ENCODE results near the gene TKT. TPM values are rescaled to one million over a fixed set of nuclear protein-coding genes. Genes with fewer than 3 reads are reported as not detected.

Gene TKT
- total and polyA plus RNA-seq, 2 experiments from 2014 or later = 584 to 1,411 TPM

DNA sequence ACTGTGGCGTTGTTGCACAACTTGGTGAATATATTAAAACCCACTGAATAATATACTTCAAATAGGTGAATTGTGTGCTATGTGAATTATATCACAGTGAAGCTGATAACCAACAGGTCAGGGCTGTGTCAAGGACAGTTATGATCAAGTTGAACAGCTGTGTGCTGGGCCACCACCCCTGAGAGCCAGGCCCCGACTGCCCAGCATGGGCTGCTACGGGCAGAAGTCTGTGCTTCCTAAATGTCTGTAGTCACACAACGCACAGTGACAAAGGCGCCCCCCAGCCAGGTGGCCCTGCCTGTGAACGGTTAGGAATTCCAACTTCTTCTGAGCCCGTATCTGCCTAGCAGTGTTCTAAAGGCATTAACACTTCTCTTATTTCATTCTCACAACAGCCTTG is 32.8 kb downstream of the TKT start:
- H3K27ac Mint-ChIP-seq = no peak overlapping the region

More for the DNA sequence above, 32.8 kb downstream of the TKT start:
- Mint-ChIP-seq H3K36me3 (ENCODE audit: low read depth) (peaks cover 66% of the 10 kb centered on the region), H3K9me3 (0 out of 3 replicates have a peak, but pooled peaks cover 3% of the 10 kb centered on the region), H3K4me1 (peaks cover 10% of the 10 kb centered on the region), H3K4me3 (no peak overlapping the region), H3K27me3 (ENCODE audit: insufficient read depth, low read depth, poor library complexity) (peaks cover 48% of the 10 kb centered on the region)
- H3K27ac ChIP-seq (ENCODE audit: low read depth) = peak overlapping the region; percentile 88
- H3K79me2 ChIP-seq (replicated peaks; ENCODE audit: insufficient read depth) = no peaks in the 10 kb centered on the region
- TF ChIP-seq ZNF331 (CRISPR knock-in tag; IDR thresholded peaks at IDR 0.05; ENCODE audit: low read depth) (no peak), ZNF114 (CRISPR knock-in tag; IDR thresholded peaks at IDR 0.05) (no peak), EZH2phosphoT487 (IDR thresholded peaks at IDR 0.05; ENCODE audit: unreplicated experiment) (no peak), EZH2 (IDR thresholded peaks at IDR 0.05; ENCODE audit: low read depth, unreplicated experiment) (no peak), NANOG (IDR thresholded peaks at IDR 0.05; ENCODE audit: borderline replicate concordance) (no peak)
- TF ChIP-seq, protein P1, sequence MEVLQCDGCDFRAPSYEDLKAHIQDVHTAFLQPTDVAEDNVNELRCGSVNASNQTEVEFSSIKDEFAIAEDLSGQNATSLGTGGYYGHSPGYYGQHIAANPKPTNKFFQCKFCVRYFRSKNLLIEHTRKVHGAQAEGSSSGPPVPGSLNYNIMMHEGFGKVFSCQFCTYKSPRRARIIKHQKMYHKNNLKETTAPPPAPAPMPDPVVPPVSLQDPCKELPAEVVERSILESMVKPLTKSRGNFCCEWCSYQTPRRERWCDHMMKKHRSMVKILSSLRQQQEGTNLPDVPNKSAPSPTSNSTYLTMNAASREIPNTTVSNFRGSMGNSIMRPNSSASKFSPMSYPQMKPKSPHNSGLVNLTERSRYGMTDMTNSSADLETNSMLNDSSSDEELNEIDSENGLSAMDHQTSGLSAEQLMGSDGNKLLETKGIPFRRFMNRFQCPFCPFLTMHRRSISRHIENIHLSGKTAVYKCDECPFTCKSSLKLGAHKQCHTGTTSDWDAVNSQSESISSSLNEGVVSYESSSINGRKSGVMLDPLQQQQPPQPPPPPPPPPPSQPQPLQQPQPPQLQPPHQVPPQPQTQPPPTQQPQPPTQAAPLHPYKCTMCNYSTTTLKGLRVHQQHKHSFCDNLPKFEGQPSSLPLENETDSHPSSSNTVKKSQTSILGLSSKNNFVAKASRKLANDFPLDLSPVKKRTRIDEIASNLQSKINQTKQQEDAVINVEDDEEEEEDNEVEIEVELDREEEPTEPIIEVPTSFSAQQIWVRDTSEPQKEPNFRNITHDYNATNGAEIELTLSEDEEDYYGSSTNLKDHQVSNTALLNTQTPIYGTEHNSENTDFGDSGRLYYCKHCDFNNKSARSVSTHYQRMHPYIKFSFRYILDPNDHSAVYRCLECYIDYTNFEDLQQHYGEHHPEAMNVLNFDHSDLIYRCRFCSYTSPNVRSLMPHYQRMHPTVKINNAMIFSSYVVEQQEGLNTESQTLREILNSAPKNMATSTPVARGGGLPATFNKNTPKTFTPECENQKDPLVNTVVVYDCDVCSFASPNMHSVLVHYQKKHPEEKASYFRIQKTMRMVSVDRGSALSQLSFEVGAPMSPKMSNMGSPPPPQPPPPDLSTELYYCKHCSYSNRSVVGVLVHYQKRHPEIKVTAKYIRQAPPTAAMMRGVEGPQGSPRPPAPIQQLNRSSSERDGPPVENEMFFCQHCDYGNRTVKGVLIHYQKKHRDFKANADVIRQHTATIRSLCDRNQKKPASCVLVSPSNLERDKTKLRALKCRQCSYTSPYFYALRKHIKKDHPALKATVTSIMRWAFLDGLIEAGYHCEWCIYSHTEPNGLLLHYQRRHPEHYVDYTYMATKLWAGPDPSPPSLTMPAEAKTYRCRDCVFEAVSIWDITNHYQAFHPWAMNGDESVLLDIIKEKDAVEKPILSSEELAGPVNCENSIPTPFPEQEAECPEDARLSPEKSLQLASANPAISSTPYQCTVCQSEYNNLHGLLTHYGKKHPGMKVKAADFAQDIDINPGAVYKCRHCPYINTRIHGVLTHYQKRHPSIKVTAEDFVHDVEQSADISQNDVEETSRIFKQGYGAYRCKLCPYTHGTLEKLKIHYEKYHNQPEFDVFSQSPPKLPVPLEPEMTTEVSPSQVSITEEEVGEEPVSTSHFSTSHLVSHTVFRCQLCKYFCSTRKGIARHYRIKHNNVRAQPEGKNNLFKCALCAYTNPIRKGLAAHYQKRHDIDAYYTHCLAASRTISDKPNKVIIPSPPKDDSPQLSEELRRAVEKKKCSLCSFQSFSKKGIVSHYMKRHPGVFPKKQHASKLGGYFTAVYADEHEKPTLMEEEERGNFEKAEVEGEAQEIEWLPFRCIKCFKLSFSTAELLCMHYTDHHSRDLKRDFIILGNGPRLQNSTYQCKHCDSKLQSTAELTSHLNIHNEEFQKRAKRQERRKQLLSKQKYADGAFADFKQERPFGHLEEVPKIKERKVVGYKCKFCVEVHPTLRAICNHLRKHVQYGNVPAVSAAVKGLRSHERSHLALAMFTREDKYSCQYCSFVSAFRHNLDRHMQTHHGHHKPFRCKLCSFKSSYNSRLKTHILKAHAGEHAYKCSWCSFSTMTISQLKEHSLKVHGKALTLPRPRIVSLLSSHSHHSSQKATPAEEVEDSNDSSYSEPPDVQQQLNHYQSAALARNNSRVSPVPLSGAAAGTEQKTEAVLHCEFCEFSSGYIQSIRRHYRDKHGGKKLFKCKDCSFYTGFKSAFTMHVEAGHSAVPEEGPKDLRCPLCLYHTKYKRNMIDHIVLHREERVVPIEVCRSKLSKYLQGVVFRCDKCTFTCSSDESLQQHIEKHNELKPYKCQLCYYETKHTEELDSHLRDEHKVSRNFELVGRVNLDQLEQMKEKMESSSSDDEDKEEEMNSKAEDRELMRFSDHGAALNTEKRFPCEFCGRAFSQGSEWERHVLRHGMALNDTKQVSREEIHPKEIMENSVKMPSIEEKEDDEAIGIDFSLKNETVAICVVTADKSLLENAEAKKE (CRISPR knock-in tag; IDR thresholded peaks at IDR 0.05) = no peak
- TF ChIP-seq, protein P2, sequence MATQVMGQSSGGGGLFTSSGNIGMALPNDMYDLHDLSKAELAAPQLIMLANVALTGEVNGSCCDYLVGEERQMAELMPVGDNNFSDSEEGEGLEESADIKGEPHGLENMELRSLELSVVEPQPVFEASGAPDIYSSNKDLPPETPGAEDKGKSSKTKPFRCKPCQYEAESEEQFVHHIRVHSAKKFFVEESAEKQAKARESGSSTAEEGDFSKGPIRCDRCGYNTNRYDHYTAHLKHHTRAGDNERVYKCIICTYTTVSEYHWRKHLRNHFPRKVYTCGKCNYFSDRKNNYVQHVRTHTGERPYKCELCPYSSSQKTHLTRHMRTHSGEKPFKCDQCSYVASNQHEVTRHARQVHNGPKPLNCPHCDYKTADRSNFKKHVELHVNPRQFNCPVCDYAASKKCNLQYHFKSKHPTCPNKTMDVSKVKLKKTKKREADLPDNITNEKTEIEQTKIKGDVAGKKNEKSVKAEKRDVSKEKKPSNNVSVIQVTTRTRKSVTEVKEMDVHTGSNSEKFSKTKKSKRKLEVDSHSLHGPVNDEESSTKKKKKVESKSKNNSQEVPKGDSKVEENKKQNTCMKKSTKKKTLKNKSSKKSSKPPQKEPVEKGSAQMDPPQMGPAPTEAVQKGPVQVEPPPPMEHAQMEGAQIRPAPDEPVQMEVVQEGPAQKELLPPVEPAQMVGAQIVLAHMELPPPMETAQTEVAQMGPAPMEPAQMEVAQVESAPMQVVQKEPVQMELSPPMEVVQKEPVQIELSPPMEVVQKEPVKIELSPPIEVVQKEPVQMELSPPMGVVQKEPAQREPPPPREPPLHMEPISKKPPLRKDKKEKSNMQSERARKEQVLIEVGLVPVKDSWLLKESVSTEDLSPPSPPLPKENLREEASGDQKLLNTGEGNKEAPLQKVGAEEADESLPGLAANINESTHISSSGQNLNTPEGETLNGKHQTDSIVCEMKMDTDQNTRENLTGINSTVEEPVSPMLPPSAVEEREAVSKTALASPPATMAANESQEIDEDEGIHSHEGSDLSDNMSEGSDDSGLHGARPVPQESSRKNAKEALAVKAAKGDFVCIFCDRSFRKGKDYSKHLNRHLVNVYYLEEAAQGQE (IDR thresholded peaks at IDR 0.05; ENCODE audit: unreplicated experiment) = no peak
- H4K20me1 ChIP-seq (replicated peaks; ENCODE audit: insufficient read depth) = peaks cover 31% of the 10 kb centered on the region
- no peak overlapping the region for H3K4me2 ChIP-seq
- H3K4me3 ChIP-seq = no peak overlapping the region
- H3K27me3 ChIP-seq (ENCODE audit: insufficient read depth) = no peaks in the 10 kb centered on the region
- no peak for DNase-seq (ENCODE audit: low spot score)
- no peaks in the 10 kb centered on the region for H3K4me1 ChIP-seq (ENCODE audit: insufficient read depth)
- no peaks in the 10 kb centered on the region for H3K9me2 ChIP-seq (ENCODE audit: insufficient read depth)
- peaks cover 70% of the 10 kb centered on the region for H3F3A ChIP-seq (replicated peaks; ENCODE audit: low read depth)
- no peak for ATAC-seq
- no peak overlapping the region for H2AFZ ChIP-seq
- H3K36me3 ChIP-seq (ENCODE audit: insufficient read depth) = peaks cover 31% of the 10 kb centered on the region
